H1 (cell line): ENCODE data around the gene ACADM. TPM values are rescaled to one million over a fixed set of nuclear protein-coding genes. Genes with fewer than 3 reads are reported as not detected.

Experiments used
- CTCF ChIA-PET: fragments of 300-600 bp; sonication (Branson Sonifier 250); formaldehyde crosslinking; loops from one replicate; lab custom pipeline; 2021; ENCODE audit not compliant: partially characterized antibody; lab: Charles Lee
- POLR2A ChIA-PET: fragments of 300-600 bp; sonication (Branson Sonifier 250); formaldehyde crosslinking; loops from one replicate; lab custom pipeline; 2021; ENCODE audit warnings: inconsistent platforms; ENCODE audit not compliant: partially characterized antibody; lab: Charles Lee
- DNase-seq, 2 experiments: peaks; one replicate each; pipeline versions ENCODE4 v3.0.0 to v3.0.0-alpha.2; 2010 to 2022; ENCODE audit warnings: low spot score in 2 of 2, low read depth in 1 of 2, mixed read lengths in 1 of 2
- FAIRE-seq: peaks from 2 replicates; lab custom pipeline; 2011; peaks lifted over from hg19 to GRCh38; lab: Jason Lieb, UNC
- H2AFZ ChIP-seq: 2 replicates; pipeline ENCODE4 v1.8.1; 2012; ENCODE audit warnings: low read length, inconsistent platforms
- H2AK5ac ChIP-seq: 2 replicates; pipeline ENCODE4 v1.6.1; 2013; ENCODE audit warnings: low read depth, low read length
- H2BK120ac ChIP-seq: replicated peaks from 2 replicates; pipeline ENCODE3; 2013; ENCODE audit warnings: low read depth, low read length, inconsistent platforms
- H2BK12ac ChIP-seq: 2 replicates; pipeline ENCODE4 v1.6.1; 2013; ENCODE audit warnings: low read depth, low read length
- H2BK15ac ChIP-seq: 2 replicates; pipeline ENCODE4 v1.6.1; 2013; ENCODE audit warnings: low read length
- H2BK20ac ChIP-seq: 2 replicates; pipeline ENCODE4 v1.6.1; 2013; ENCODE audit warnings: low read length
- H2BK5ac ChIP-seq: 2 replicates; pipeline ENCODE4 v1.6.1; 2013; ENCODE audit warnings: low read depth, low read length
- H3K14ac ChIP-seq: 2 replicates; pipeline ENCODE4 v1.6.1; 2013; ENCODE audit warnings: inconsistent platforms; ENCODE audit not compliant: insufficient read length
- H3K18ac ChIP-seq: 2 replicates; pipeline ENCODE4 v1.6.1; 2013; ENCODE audit warnings: low read length; ENCODE audit errors: extremely low read depth
- H3K23ac ChIP-seq: 2 replicates; pipeline ENCODE4 v1.6.1; 2013; ENCODE audit warnings: inconsistent platforms; ENCODE audit not compliant: insufficient read length
- H3K23me2 ChIP-seq: 2 replicates; pipeline ENCODE4 v1.6.1; 2013; ENCODE audit warnings: low read depth, low read length
- H3K27ac ChIP-seq: 2 replicates; pipeline ENCODE4 v1.6.1; 2011; ENCODE audit warnings: low read depth, low read length, inconsistent platforms
- H3K27me3 ChIP-seq, 4 experiments: replicated peaks in 1 of 4; 1 replicate in 1 of 4; 2 replicates in 3 of 4; pipeline versions ENCODE4 v1.6.1 to v1.8.1; 2011 to 2013; ENCODE audit warnings: low read length in 3 of 4, mild to moderate bottlenecking in 3 of 4, inconsistent platforms in 2 of 4, mixed read lengths in 2 of 4, moderate library complexity in 1 of 4; ENCODE audit not compliant: control insufficient read depth in 3 of 4, insufficient read depth in 3 of 4; ENCODE audit errors: extremely low read depth in 1 of 4
- H3K36me3 ChIP-seq, 4 experiments: 2 replicates each; pipeline versions ENCODE4 v1.6.1 to v1.8.1; 2011 to 2013; ENCODE audit warnings: mild to moderate bottlenecking in 4 of 4, low read length in 3 of 4, moderate library complexity in 2 of 4, control low read depth in 1 of 4, inconsistent platforms in 1 of 4; ENCODE audit not compliant: insufficient read depth in 4 of 4, control insufficient read depth in 2 of 4
- H3K4ac ChIP-seq: replicated peaks from 2 replicates; pipeline ENCODE3; 2013; ENCODE audit warnings: low read length, low read depth, mixed read lengths, inconsistent platforms; ENCODE audit not compliant: insufficient read length
- H3K4me1 ChIP-seq, 4 experiments: replicated peaks in 1 of 4; 1 replicate in 1 of 4; 2 replicates in 3 of 4; pipeline versions ENCODE4 v1.6.1 to v1.8.1; 2011 to 2013; ENCODE audit warnings: low read length in 3 of 4, inconsistent platforms in 2 of 4, mixed read lengths in 1 of 4; ENCODE audit not compliant: insufficient read depth in 4 of 4, control insufficient read depth in 3 of 4
- H3K4me2 ChIP-seq, 2 experiments: 2 replicates each; pipeline versions ENCODE4 v1.6.1 to v1.8.1; 2011 to 2013; ENCODE audit warnings: low read depth in 2 of 2, low read length in 2 of 2, control low read depth in 1 of 2, inconsistent platforms in 1 of 2, mild to moderate bottlenecking in 1 of 2; ENCODE audit not compliant: insufficient read depth in 1 of 2
- H3K4me3 ChIP-seq, 4 experiments: fragments of 200-600, 300-600 bp in 1 of 4; sonication (generic), shearing (Covaris generic), sonication (Bioruptor Twin) in 1 of 4; 2 replicates each; pipeline versions ENCODE4 v1.5.1 to v1.8.1; 2011 to 2016; ENCODE audit warnings: low read length in 4 of 4, low read depth in 3 of 4, control low read depth in 2 of 4, inconsistent platforms in 2 of 4, mild to moderate bottlenecking in 2 of 4, mixed read lengths in 1 of 4, moderate library complexity in 1 of 4; ENCODE audit not compliant: insufficient read depth in 2 of 4; ENCODE audit errors: extremely low read depth in 1 of 4
- H3K56ac ChIP-seq: replicated peaks from 2 replicates; pipeline ENCODE3; 2013; ENCODE audit warnings: low read depth, mild to moderate bottlenecking, mixed read lengths, low read length, inconsistent platforms; ENCODE audit not compliant: insufficient read length
- H3K79me1 ChIP-seq: 2 replicates; pipeline ENCODE4 v1.6.1; 2013; ENCODE audit warnings: low read depth, low read length, control low read depth
- H3K79me2 ChIP-seq, 2 experiments: 2 replicates each; pipeline versions ENCODE4 v1.6.1 to v1.8.1; 2012 to 2013; ENCODE audit warnings: low read length in 2 of 2, mild to moderate bottlenecking in 2 of 2, inconsistent platforms in 1 of 2; ENCODE audit not compliant: insufficient read depth in 2 of 2, control insufficient read depth in 1 of 2
- H3K9ac ChIP-seq, 4 experiments: replicated peaks in 1 of 4; 1 replicate in 1 of 4; 2 replicates in 3 of 4; pipeline versions ENCODE4 v1.6.1 to v1.8.1; 2011 to 2013; ENCODE audit warnings: low read depth in 3 of 4, low read length in 3 of 4, control low read depth in 2 of 4, mild to moderate bottlenecking in 2 of 4, moderate library complexity in 2 of 4, inconsistent platforms in 1 of 4; ENCODE audit errors: extremely low read depth in 1 of 4
- H3K9me3 ChIP-seq, 2 experiments: 2 replicates each; pipeline versions ENCODE4 v1.6.1 to v1.8.1; 2012 to 2013; ENCODE audit warnings: mild to moderate bottlenecking in 2 of 2, moderate library complexity in 2 of 2, control low read depth in 1 of 2, inconsistent platforms in 1 of 2, low read depth in 1 of 2, low read length in 1 of 2, mixed read lengths in 1 of 2; ENCODE audit not compliant: insufficient read depth in 2 of 2
- H4K20me1 ChIP-seq, 2 experiments: replicated peaks in 1 of 2; 2 replicates each; pipeline versions ENCODE3 to v1.8.1; 2011 to 2013; ENCODE audit warnings: inconsistent platforms in 2 of 2, low read length in 2 of 2, mild to moderate bottlenecking in 1 of 2; ENCODE audit not compliant: insufficient read depth in 2 of 2, control insufficient read depth in 1 of 2
- H4K5ac ChIP-seq: 2 replicates; pipeline ENCODE4 v1.6.1; 2013; ENCODE audit warnings: low read length, low read depth, mixed read lengths, inconsistent platforms; ENCODE audit not compliant: insufficient read length
- H4K8ac ChIP-seq: 2 replicates; pipeline ENCODE4 v1.8.0; 2013; ENCODE audit warnings: mild to moderate bottlenecking, moderate library complexity, low read length, inconsistent platforms; ENCODE audit not compliant: insufficient read depth; ENCODE audit errors: extremely low read depth
- H4K91ac ChIP-seq: replicated peaks from 2 replicates; pipeline ENCODE3; 2013; ENCODE audit warnings: low read length, mixed read lengths, inconsistent platforms; ENCODE audit not compliant: insufficient read length
- BCL11A ChIP-seq, 2 experiments: IDR thresholded peaks; one replicate each; pipeline ENCODE4 v1.6.1; 2011; ENCODE audit warnings: low read depth in 2 of 2, low read length in 2 of 2, mild to moderate bottlenecking in 2 of 2
- BRCA1 ChIP-seq: IDR thresholded peaks from 2 replicates; pipeline ENCODE4 v1.6.1; 2012; ENCODE audit warnings: low read depth, low read length, improper control_type of control experiment
- CBX8 ChIP-seq: fragments of 300-800, 300-1000 bp; sonication (generic); IDR thresholded peaks from 2 replicates; pipeline ENCODE4 v1.7.1; 2016; ENCODE audit warnings: low read depth, low read length, borderline replicate concordance
- EGR1 ChIP-seq: IDR thresholded peaks from 2 replicates; pipeline ENCODE4 v1.6.1; 2011; ENCODE audit warnings: low read depth, low read length, borderline replicate concordance
- GABPA ChIP-seq: IDR thresholded peaks from 2 replicates; pipeline ENCODE4 v1.6.1; 2011; ENCODE audit warnings: mild to moderate bottlenecking, low read length, moderate library complexity, borderline replicate concordance; ENCODE audit not compliant: insufficient read depth
- KDM4A ChIP-seq: IDR thresholded peaks from one replicate; pipeline ENCODE4 v1.7.1; 2012; ENCODE audit warnings: low read depth, mild to moderate bottlenecking, moderate library complexity, low read length, inconsistent platforms; ENCODE audit not compliant: severe bottlenecking
- KDM5A ChIP-seq: fragments of 200-600 bp; IDR thresholded peaks from 2 replicates; pipeline ENCODE4 v1.7.1; 2012; ENCODE audit warnings: mild to moderate bottlenecking, low read length, inconsistent platforms, mixed read lengths
- NANOG ChIP-seq: IDR thresholded peaks from 2 replicates; pipeline ENCODE4 v1.6.1; 2011; ENCODE audit warnings: low read length, low read depth, mild to moderate bottlenecking, inconsistent platforms; ENCODE audit not compliant: insufficient read depth, poor library complexity, severe bottlenecking
- SP2 ChIP-seq: IDR thresholded peaks from 2 replicates; pipeline ENCODE4 v1.6.1; 2012; ENCODE audit warnings: mild to moderate bottlenecking, low read length, inconsistent platforms
- YY1 ChIP-seq: IDR thresholded peaks from 2 replicates; pipeline ENCODE4 v1.6.1; 2011; ENCODE audit warnings: low read depth, mild to moderate bottlenecking, low read length
- WGBS, 2 experiments: shearing (Covaris generic) in 1 of 2; methylation state at CpG; one replicate each; pipeline versions ENCODE4 v1.1.6 to v1.1.7; 2013 to 2015; ENCODE audit warnings: low lambda C conversion rate in 2 of 2, mixed read lengths in 2 of 2, inconsistent platforms in 1 of 2, low coverage in 1 of 2, missing lambda C conversion rate in 1 of 2; ENCODE audit not compliant: insufficient replicate concordance in 2 of 2, insufficient coverage in 1 of 2, insufficient read length in 1 of 2; ENCODE audit errors: extremely low coverage in 1 of 2, missing lambda C conversion rate in 1 of 2; 5-methylcytosine and 5-hydroxymethylcytosine counted together
- polyA plus RNA-seq, 7 experiments: library from polyadenylated mRNA; depleted of rRNA in 3 of 7; stranded (reverse) in 5 of 7; unstranded in 2 of 7; fragments of >200 nt in 5 of 7; fragments of 200-250 nt in 2 of 7; gene quantifications; 1 replicate in 5 of 7; 2 replicates in 1 of 7; 4 replicates in 1 of 7; pipeline versions ENCODE4 v1.2.1 to v1.2.3, GENCODE V29; 2011 to 2013; ENCODE audit warnings: missing spikeins in 2 of 7, mixed read lengths in 2 of 7
- total RNA-seq: library from RNA; stranded (reverse); fragmentation: NEBNext Ultra II Directional; extraction: Animal tissue kit (Norgen Biotek cat#: 25700); gene quantifications from 2 replicates; pipeline ENCODE4 v1.2.1, GENCODE V29; 2021
- TF ChIP-seq, protein P1 (sequence below): IDR thresholded peaks from 2 replicates; pipeline ENCODE4 v1.6.1; 2012; ENCODE audit warnings: low read length, inconsistent platforms
- TF ChIP-seq, protein P2 (sequence below): IDR thresholded peaks from 2 replicates; pipeline ENCODE4 v1.6.1; 2012; ENCODE audit warnings: inconsistent platforms

ACADM gene
- total and polyA plus RNA-seq, 2 of the 8 experiments (the other 6 are each of a cell fraction or from before 2014, with no cell fraction given), result 14.3 to 40.0 TPM

DNA sequence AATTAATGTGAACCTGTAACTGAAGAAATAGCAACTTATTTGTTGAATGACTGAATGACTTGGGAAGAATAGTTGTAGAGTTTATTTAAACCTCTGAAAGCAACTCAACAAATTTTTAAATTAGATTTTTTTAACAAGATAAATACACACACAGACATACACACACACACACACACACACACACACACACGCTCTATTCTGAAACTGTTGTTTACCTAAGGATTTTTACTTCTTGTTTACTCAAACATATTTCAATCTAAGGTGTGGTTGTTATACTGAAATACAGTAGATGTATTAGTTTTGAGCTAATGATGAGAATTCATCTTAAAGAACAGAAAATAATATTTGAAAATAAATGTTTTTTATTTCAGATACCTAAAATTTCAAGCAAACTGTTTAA lies 11.5 kb downstream of the ACADM start:
- Histone ChIP-seq H3K56ac (peak overlapping the region; percentile 82), H2BK5ac (no peak overlapping the region), H3K4me1 (no peaks in the 10 kb centered on the region), H4K91ac (no peak overlapping the region), H3K18ac (no peak overlapping the region), H2AFZ (no peak overlapping the region), H3K4me2 (no peak overlapping the region), H3K4me3 (no peak overlapping the region), H3K23ac (no peak overlapping the region), H3K23me2 (no peaks in the 10 kb centered on the region; the same call in 1 of the 2 replicates), H2BK120ac (no peak overlapping the region), H3K14ac (no peak overlapping the region), H4K5ac (no peak overlapping the region), H3K27me3 (no peaks in the 10 kb centered on the region), H3K9me3 (no peaks in the 10 kb centered on the region), H2BK20ac (no peak overlapping the region), H4K8ac (no peak overlapping the region), H3K79me1 (no peaks in the 10 kb centered on the region), H3K36me3 (peaks cover 0 to 53% (median 10%) of the 10 kb centered on the region in 4 experiments; a peak in 5 of 8 replicates), H2BK15ac (no peak overlapping the region), H3K4ac (no peak overlapping the region), H3K9ac (no peak overlapping the region), H3K79me2 (no peaks in the 10 kb centered on the region), H2BK12ac (no peak overlapping the region), H4K20me1 (no peaks in the 10 kb centered on the region), H2AK5ac (no peak overlapping the region), H3K27ac (no peak overlapping the region)
- DNase-seq (no peak), FAIRE-seq (no peak)
- ChIA-PET POLR2A (interaction anchor here (0.6 to 1.2 kb wide), 2 partner anchors 32 to 60 kb away, joined by 3 read pairs; no protein-coding TSS in a partner anchor), CTCF (no interaction called here)
- WGBS, 2 experiments, result 94% methylated on average over 1 of the region's 1 CpG; no CpG with 5 or more reads in 1 of the 2 experiments
- TF ChIP-seq EGR1, result no peak
- no peak for TF ChIP-seq SP2
- no peak for TF ChIP-seq CBX8
- TF ChIP-seq, protein P1, sequence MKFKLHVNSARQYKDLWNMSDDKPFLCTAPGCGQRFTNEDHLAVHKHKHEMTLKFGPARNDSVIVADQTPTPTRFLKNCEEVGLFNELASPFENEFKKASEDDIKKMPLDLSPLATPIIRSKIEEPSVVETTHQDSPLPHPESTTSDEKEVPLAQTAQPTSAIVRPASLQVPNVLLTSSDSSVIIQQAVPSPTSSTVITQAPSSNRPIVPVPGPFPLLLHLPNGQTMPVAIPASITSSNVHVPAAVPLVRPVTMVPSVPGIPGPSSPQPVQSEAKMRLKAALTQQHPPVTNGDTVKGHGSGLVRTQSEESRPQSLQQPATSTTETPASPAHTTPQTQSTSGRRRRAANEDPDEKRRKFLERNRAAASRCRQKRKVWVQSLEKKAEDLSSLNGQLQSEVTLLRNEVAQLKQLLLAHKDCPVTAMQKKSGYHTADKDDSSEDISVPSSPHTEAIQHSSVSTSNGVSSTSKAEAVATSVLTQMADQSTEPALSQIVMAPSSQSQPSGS, result no peak
- no peak for TF ChIP-seq KDM5A
- no peak for TF ChIP-seq KDM4A
- no peak for TF ChIP-seq GABPA
- no peak for TF ChIP-seq NANOG
- no peak for TF ChIP-seq YY1
- TF ChIP-seq, protein P2, sequence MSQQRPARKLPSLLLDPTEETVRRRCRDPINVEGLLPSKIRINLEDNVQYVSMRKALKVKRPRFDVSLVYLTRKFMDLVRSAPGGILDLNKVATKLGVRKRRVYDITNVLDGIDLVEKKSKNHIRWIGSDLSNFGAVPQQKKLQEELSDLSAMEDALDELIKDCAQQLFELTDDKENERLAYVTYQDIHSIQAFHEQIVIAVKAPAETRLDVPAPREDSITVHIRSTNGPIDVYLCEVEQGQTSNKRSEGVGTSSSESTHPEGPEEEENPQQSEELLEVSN, result no peak
- no peak for TF ChIP-seq BRCA1
- no peak for TF ChIP-seq BCL11A (IDR thresholded peaks at IDR 0.05; ENCODE audit: low read depth in 2 of 2, low read length in 2 of 2)
